Measurements from ENCODE around the gene MED10. TPM values are rescaled to one million over a fixed set of nuclear protein-coding genes. Genes with fewer than 3 reads are reported as not detected.

The MED10 gene
- total RNA-seq, 1 experiment from 2014 or later = 34.0 TPM

- Histone ChIP-seq H3K36me3 (ENCODE audit: control insufficient read depth, insufficient read depth, low read length) (no peaks in the 10 kb centered on the region), H3K4me3 (ENCODE audit: low read depth in 2 of 2, low read length in 2 of 2) (no peak overlapping the region), H3K27me3 (ENCODE audit: control insufficient read depth, insufficient read depth, low read length) (peaks cover 14% of the 10 kb centered on the region), H3K4me1 (ENCODE audit: control insufficient read depth, insufficient read depth, low read length) (no peaks in the 10 kb centered on the region), H3K27ac (ENCODE audit: low read length) (no peak overlapping the region), H3K9me3 (ENCODE audit: control insufficient read depth, insufficient read depth, low read depth, low read length) (no peaks in the 10 kb centered on the region)
- CTCF ChIA-PET = no interaction called here
- no peak for TF ChIP-seq POLR2AphosphoS5 (IDR thresholded peaks at IDR 0.05; ENCODE audit: low read depth, low read length)
- intact Hi-C loops (cut with micrococcal nuclease; ENCODE audit: unreplicated experiment) (no loop called here), in situ Hi-C loops (cut with HindIII; ENCODE audit: low pct_unique_long_range_greater_than_20kb, low sequenced_read_pairs) (no loop called here)
- ATAC-seq (no peak), DNase-seq (ENCODE audit: low read depth, low spot score) (no peak)
- no TSS peak for BruUV-seq (replicated peaks)
- POLR2A ChIA-PET = no interaction called here
Measured at GRCh38 chr5:6392561-6392960, 14.2 kb upstream of the MED10 start.

GRCh38 chr5:6391151-6391550 is 12.8 kb upstream of the MED10 start:
- no peak overlapping the region for H3K4me3 ChIP-seq (ENCODE audit: low read depth in 2 of 2, low read length in 2 of 2)
- BruUV-seq (replicated peaks) = no TSS peak
- no peaks in the 10 kb centered on the region for H3K9me3 ChIP-seq (ENCODE audit: control insufficient read depth, insufficient read depth, low read depth, low read length)
- ATAC-seq = no peak
- ChIA-PET POLR2A (no interaction called here), CTCF (no interaction called here)
- TF ChIP-seq TCF7L2 (IDR thresholded peaks at IDR 0.05; ENCODE audit: low read depth, low read length) = no peak
- no peak for TF ChIP-seq SIN3A (IDR thresholded peaks at IDR 0.05; ENCODE audit: borderline replicate concordance, insufficient read depth, low read depth, low read length)
- no peak for TF ChIP-seq REST (IDR thresholded peaks at IDR 0.05; ENCODE audit: insufficient read depth in 1 of 2, low read depth in 2 of 2, low read length in 1 of 2)
- no peak for TF ChIP-seq CTCF (IDR thresholded peaks at IDR 0.05)
- no peak for TF ChIP-seq POLR2AphosphoS5 (IDR thresholded peaks at IDR 0.05; ENCODE audit: low read depth, low read length)
- in situ Hi-C loops (cut with HindIII; ENCODE audit: low pct_unique_long_range_greater_than_20kb, low sequenced_read_pairs) = no loop called here
- peaks cover 14% of the 10 kb centered on the region for H3K27me3 ChIP-seq (ENCODE audit: control insufficient read depth, insufficient read depth, low read length)
- no peak overlapping the region for H3K27ac ChIP-seq (ENCODE audit: low read length)
- H3K36me3 ChIP-seq (ENCODE audit: control insufficient read depth, insufficient read depth, low read length) = no peaks in the 10 kb centered on the region
- H3K4me1 ChIP-seq (ENCODE audit: control insufficient read depth, insufficient read depth, low read length) = no peaks in the 10 kb centered on the region
- no peak for DNase-seq (ENCODE audit: low read depth, low spot score)
- intact Hi-C loops (cut with micrococcal nuclease; ENCODE audit: unreplicated experiment) = no loop called here

GRCh38 chr5:6389946-6390530 is 11.7 kb upstream of the MED10 start:
- Histone ChIP-seq H3K36me3 (ENCODE audit: control insufficient read depth, insufficient read depth, low read length) (no peaks in the 10 kb centered on the region), H3K27me3 (ENCODE audit: control insufficient read depth, insufficient read depth, low read length) (peaks cover 12% of the 10 kb centered on the region), H3K27ac (ENCODE audit: low read length) (no peak overlapping the region), H3K4me1 (ENCODE audit: control insufficient read depth, insufficient read depth, low read length) (no peaks in the 10 kb centered on the region), H3K9me3 (ENCODE audit: control insufficient read depth, insufficient read depth, low read depth, low read length) (no peaks in the 10 kb centered on the region), H3K4me3 (ENCODE audit: low read depth in 2 of 2, low read length in 2 of 2) (no peak overlapping the region)
- ATAC-seq (no peak), DNase-seq (ENCODE audit: low read depth, low spot score) (no peak)
- POLR2A ChIA-PET = no interaction called here
- BruUV-seq (replicated peaks) = no TSS peak
- TF ChIP-seq SIN3A (IDR thresholded peaks at IDR 0.05; ENCODE audit: borderline replicate concordance, insufficient read depth, low read depth, low read length) (no peak), POLR2AphosphoS5 (IDR thresholded peaks at IDR 0.05; ENCODE audit: low read depth, low read length) (no peak), REST (IDR thresholded peaks at IDR 0.05; ENCODE audit: insufficient read depth in 1 of 2, low read depth in 2 of 2, low read length in 1 of 2) (no peak), CTCF (IDR thresholded peaks at IDR 0.05) (no peak), TCF7L2 (IDR thresholded peaks at IDR 0.05; ENCODE audit: low read depth, low read length) (no peak)
- in situ Hi-C loops (cut with HindIII; ENCODE audit: low pct_unique_long_range_greater_than_20kb, low sequenced_read_pairs) (no loop called here), intact Hi-C loops (cut with micrococcal nuclease; ENCODE audit: unreplicated experiment) (no loop called here)
- CTCF ChIA-PET = no interaction called here
